ENCODE measurements around the gene PIGU. TPM values are rescaled to one million over a fixed set of nuclear protein-coding genes. Genes with fewer than 3 reads are reported as not detected.

Gene PIGU
- total and polyA plus RNA-seq, 2 of the 13 experiments (the other 11 are each of a cell fraction or from before 2014, with no cell fraction given) = 45.5 to 231 TPM

- TF ChIP-seq, protein P1, sequence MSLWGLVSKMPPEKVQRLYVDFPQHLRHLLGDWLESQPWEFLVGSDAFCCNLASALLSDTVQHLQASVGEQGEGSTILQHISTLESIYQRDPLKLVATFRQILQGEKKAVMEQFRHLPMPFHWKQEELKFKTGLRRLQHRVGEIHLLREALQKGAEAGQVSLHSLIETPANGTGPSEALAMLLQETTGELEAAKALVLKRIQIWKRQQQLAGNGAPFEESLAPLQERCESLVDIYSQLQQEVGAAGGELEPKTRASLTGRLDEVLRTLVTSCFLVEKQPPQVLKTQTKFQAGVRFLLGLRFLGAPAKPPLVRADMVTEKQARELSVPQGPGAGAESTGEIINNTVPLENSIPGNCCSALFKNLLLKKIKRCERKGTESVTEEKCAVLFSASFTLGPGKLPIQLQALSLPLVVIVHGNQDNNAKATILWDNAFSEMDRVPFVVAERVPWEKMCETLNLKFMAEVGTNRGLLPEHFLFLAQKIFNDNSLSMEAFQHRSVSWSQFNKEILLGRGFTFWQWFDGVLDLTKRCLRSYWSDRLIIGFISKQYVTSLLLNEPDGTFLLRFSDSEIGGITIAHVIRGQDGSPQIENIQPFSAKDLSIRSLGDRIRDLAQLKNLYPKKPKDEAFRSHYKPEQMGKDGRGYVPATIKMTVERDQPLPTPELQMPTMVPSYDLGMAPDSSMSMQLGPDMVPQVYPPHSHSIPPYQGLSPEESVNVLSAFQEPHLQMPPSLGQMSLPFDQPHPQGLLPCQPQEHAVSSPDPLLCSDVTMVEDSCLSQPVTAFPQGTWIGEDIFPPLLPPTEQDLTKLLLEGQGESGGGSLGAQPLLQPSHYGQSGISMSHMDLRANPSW (CRISPR knock-in tag; IDR thresholded peaks at IDR 0.05; ENCODE audit: borderline replicate concordance) = 0 out of 2 replicates have a peak, but pooled peaks have one; percentile 37
- TF ChIP-seq BATF2 (CRISPR knock-in tag; IDR thresholded peaks at IDR 0.05) (no peak), TARDBP (CRISPR knock-in tag; IDR thresholded peaks at IDR 0.05) (peak; percentile 84), ZNF777 (CRISPR knock-in tag; IDR thresholded peaks at IDR 0.05) (peak; percentile 56), ZSCAN12 (CRISPR knock-in tag; IDR thresholded peaks at IDR 0.05) (0 out of 2 replicates have a peak, but pooled peaks have one; percentile 14), SRSF1 (optimal IDR thresholded peaks at IDR 0.05; ENCODE audit: low read depth, low read length) (peak; percentile 81), SKI (IDR thresholded peaks at IDR 0.05; ENCODE audit: partially characterized antibody) (peak; percentile 61), ZNF605 (CRISPR knock-in tag; IDR thresholded peaks at IDR 0.05) (peak; percentile 98), RBFOX2 (IDR thresholded peaks at IDR 0.05; ENCODE audit: low read depth, low read length) (peak; percentile 99), SALL1 (CRISPR knock-in tag; IDR thresholded peaks at IDR 0.05) (peak; percentile 91), E2F1 (CRISPR knock-in tag; IDR thresholded peaks at IDR 0.05) (peak; percentile 72; the same call in 1 of the 2 replicates), ZNF883 (CRISPR knock-in tag; IDR thresholded peaks at IDR 0.05; ENCODE audit: not compliant biosample characterization) (peak; percentile 98)
- TF ChIP-seq, protein P2, sequence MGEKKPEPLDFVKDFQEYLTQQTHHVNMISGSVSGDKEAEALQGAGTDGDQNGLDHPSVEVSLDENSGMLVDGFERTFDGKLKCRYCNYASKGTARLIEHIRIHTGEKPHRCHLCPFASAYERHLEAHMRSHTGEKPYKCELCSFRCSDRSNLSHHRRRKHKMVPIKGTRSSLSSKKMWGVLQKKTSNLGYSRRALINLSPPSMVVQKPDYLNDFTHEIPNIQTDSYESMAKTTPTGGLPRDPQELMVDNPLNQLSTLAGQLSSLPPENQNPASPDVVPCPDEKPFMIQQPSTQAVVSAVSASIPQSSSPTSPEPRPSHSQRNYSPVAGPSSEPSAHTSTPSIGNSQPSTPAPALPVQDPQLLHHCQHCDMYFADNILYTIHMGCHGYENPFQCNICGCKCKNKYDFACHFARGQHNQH (CRISPR knock-in tag; IDR thresholded peaks at IDR 0.05) = peak; percentile 98
- TF ChIP-seq, protein P3, sequence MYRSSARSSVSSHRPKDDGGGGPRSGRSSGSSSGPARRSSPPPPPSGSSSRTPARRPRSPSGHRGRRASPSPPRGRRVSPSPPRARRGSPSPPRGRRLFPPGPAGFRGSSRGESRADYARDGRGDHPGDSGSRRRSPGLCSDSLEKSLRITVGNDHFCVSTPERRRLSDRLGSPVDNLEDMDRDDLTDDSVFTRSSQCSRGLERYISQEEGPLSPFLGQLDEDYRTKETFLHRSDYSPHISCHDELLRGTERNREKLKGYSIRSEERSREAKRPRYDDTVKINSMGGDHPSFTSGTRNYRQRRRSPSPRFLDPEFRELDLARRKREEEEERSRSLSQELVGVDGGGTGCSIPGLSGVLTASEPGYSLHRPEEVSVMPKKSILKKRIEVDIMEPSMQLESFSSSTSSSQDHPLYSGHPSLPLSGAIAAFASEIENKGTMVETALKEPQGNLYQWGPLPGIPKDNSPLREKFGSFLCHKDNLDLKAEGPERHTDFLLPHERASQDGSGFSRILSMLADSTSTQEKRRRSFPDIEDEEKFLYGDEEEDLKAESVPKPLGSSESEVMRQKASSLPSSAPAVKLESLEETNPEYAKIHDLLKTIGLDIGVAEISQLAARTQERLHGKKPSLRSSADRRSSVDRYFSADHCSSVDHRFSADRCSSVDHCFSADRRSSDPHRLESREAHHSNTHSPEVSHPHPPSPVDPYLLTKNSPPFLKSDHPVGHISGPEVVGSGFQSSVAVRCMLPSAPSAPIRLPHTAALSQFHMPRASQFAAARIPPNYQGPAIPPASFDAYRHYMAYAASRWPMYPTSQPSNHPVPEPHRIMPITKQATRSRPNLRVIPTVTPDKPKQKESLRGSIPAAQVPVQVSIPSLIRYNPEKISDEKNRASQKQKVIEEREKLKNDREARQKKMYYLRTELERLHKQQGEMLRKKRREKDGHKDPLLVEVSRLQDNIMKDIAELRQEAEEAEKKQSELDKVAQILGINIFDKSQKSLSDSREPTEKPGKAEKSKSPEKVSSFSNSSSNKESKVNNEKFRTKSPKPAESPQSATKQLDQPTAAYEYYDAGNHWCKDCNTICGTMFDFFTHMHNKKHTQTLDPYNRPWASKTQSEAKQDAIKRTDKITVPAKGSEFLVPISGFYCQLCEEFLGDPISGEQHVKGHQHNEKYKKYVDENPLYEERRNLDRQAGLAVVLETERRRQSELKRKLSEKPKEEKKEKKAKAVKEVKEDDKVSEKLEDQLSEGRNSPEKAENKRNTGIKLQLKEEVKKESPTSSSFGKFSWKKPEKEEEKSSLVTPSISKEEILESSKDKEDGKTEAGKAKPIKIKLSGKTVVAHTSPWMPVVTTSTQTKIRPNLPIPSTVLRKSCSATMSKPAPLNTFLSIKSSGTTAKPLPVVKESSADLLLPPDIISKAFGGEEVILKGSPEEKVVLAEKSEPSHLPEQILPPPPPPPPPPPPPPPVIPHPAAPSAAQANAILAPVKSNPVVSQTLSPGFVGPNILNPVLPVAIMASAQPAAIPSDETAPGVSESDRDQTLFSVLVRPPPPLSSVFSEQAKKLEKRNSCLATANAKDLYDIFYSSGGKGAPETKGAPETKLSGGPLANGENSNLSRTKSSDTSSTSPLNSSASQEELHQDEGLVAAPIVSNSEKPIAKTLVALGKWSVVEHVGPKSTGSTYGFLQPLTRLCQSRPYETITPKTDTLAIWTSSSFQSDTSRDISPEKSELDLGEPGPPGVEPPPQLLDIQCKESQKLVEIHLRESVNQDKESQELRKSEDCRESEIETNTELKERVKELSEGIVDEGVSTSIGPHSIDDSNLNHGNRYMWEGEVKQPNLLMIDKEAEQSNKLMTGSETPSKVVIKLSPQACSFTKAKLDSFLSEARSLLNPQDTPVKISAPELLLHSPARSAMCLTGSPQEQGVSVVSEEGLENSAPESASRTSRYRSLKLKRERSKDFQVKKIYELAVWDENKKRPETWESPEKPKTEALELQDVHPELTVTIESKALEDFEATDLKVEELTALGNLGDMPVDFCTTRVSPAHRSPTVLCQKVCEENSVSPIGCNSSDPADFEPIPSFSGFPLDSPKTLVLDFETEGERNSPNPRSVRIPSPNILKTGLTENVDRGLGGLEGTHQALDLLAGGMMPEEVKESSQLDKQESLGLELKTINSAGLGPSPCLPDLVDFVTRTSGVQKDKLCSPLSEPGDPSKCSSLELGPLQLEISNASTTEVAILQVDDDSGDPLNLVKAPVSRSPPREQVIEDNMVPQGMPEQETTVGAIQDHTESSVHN (CRISPR knock-in tag; IDR thresholded peaks at IDR 0.05) = no peak; the same call in 1 of the 2 replicates
These were observed 160.4 kb downstream of the PIGU start, which contains the start of gene DYNLRB1 (continued) for GRCh38 chr20:34516247-34517113.
